Left ventricle myocardium superior (tissue), 1 donor: ENCODE measurements around the gene DAD1. TPM values are rescaled to one million over a fixed set of nuclear protein-coding genes. Genes with fewer than 3 reads are reported as not detected.
A peak's percentile ranks its signal among the peaks of the same experiment; 100 is the strongest.
"Not testable (repeated sequence)": the region's sequence is repeated elsewhere in the genome, so short reads cannot be mapped to it uniquely, and the experiment has no call there.

Source experiments
- ATAC-seq: fragments of 200-7000 bp; cut with Tn5 transposase; one replicate; pipeline ENCODE4 v1.9.1; 2020; ENCODE audit warnings: mild to moderate bottlenecking, moderate library complexity
- DNase-seq: peaks from one replicate; pipeline ENCODE4 v3.0.0-alpha.2; 2020
- intact Hi-C: fragments of 100-400 bp; cut with micrococcal nuclease; formaldehyde crosslinking; loops from one replicate; pipeline ENCODE4 v1.11.0; 2022
- total RNA-seq: library from RNA; stranded (reverse); fragmentation: NEBNext Ultra II Directional; extraction: Animal tissue kit (Norgen Biotek cat#: 25700); gene quantifications from one replicate; pipeline ENCODE4 v1.2.1, GENCODE V29; 2021
- donor health status: DM: no; HTN: yes; CAD: no; lungs with severe emphysema.

Gene DAD1
- total RNA-seq, 1 donor from 2014 or later, result 149 TPM

DNA sequence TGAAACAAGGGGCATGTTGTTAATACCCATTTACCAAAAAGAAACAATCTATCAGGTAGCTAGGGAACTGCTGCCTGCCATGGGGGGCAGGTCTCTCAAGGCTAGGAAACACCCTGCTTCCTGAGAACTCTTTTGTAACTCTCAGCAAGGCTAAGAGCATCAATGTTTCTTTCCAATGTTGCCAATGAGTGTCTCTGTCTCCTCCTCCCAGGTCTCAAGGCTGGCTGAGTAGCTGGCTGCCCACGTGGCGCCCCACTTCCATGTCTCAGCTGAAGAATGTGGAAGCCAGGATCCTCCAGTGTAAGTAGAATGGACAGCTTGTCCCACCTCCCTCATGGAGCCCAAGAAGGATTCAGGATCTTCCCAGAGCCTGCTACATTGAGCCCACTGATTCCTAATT, 12.4 kb upstream of the DAD1 start:
- ATAC-seq, result no peak

DNA sequence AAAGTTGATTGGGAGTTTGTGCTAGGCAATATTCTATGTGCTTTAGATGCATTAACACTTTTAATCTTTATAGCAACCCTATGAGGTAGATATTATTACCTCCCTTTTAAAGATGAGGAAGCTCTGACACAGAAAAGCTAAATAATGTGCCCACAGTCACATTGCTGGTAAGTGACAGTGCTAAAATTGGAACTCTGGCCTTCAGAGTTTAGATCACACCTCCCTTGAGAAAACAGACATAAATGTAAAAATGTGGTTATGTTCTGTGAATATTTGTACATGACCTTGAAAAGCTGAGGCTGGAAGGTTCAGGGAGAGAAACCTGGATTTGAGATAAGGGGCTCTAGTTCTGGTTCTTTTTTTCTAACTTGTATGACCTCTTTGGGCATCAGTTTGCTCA, 11.0 kb upstream of the DAD1 start:
- no peak for DNase-seq
- intact Hi-C loops, result no loop called here
- no peak for ATAC-seq

More for the DNA sequence above, 12.4 kb upstream of the DAD1 start:
- intact Hi-C loops, result no loop called here
- DNase-seq, result no peak

DNA sequence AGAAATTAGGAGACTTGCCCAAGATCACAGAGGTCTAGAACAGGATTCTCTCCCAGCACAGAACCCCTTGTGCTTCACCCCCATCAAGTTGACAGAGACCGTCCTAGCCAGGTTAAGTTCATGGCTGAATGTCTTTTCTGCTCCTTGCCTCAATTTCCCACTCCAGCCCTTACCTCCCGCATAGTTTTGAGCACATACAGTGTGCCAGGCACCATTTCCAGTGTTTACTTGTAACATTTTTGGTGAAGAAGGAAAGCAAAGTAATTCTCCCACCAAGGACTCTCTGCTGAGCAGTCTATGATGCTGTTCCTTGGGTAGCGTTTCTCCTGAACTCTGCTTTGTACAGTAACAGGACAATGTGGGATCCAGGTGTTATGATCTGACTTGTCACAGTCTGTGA, 10.3 kb upstream of the DAD1 start:
- intact Hi-C loops, result no loop called here

DNA sequence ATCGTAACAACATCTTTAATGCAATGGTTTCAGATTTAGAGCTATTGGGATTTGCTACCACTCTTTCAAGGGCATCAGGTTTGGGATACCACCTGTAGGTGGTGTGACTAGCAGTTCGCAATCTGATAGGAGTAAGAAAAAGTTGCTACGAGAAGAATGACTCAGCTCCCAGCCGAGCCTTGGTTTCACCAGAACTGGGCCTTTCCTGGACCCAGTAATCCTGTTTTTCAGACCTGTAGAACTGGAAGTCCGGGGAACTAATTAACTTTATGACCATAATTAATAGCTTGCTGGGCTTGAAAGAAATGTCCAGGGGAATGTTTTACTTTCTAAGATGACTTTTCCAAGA, 9.8 kb upstream of the DAD1 start:
- intact Hi-C loops, result no loop called here
- ATAC-seq (peak; percentile 64), DNase-seq (no peak)

More for the DNA sequence above, 10.3 kb upstream of the DAD1 start:
- ATAC-seq, result no peak
- DNase-seq, result no peak

DNA sequence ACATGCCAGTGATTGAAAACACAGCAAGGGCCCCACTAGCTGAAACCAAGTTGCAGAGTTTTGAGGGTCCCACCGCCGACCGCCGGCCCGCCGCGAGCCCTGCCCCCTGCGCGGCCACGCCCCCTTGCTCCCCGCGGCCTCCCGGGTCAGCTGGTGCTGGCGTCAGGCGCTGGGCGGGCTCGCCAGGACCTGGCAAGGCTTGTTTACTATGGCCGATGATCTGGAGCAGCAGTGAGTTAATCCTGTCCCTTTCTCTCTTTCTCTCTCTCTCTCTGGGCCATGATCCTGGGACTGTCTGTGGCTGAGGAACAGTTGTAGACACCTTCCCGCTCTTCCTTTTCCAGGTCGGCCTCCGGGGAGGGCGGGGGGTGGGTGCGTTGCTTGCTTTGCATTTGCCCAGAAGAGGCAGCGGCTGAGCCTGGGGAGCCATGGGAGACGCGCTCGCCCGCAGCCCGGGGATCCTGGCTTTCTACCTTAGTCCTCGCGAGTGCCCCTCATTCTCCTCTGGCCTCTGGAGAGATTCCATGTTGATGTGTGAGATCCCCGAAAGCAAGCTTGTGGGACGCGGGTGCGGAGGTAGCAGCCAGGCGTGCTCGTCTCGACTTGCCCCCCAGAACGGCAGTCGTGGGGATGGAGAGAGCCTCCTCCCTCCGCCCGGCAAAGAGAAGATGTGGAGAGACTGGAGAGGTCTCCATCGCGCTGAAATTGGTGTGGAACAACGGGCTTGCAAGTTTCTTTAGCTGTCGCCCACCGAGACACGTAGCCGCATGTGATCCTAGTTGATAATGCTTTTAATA, 9.3 kb upstream of the DAD1 start, which contains the start of gene ABHD4:
TSS of gene ABHD4 (plus strand) at position 202 of the 797 bp plus-strand sequence. CDS start at position 209, 7 bp downstream.
- intact Hi-C loops, result no loop called here
- ATAC-seq, result peak; percentile 99
- DNase-seq, result peak; percentile 92

DNA sequence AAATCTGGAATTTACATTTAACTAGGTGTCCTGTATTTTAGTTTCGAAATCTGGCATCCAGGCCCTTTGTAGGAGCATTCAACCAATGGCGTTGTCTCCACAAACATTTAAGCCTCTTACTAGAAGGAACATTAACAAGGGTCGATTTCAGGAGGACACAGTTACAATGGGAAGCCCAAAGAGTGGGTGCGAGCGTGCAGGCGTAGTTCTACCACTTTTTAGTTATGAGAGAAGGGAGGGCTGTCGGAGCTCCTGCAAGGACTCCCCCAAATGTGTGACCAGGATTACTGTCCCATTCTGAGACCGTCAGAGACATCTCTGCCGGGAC, 8.7 kb upstream of the DAD1 start:
- intact Hi-C loops, result no loop called here
- ATAC-seq (peak; percentile 31), DNase-seq (no peak)

DNA sequence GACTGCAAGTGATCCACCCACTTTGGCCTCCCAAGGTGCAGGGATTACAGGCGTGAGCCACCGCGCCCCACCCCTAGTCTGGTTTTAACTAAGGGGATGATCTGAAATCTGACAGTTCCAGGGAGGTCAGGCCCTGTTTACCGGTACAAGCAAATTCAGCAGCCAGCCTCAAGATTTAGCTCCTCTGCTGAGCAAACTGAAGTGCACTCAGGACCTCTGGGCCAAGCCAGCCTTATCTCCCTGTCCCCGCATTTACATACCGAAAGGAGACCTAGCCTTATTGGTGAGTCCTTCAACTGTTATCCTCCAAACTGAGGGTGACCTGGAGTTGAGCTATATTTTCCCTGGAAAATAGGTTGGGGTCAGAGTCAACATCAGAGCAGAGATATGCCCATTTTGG, 8.2 kb upstream of the DAD1 start:
- intact Hi-C loops, result no loop called here
- ATAC-seq (no peak), DNase-seq (no peak)

DNA sequence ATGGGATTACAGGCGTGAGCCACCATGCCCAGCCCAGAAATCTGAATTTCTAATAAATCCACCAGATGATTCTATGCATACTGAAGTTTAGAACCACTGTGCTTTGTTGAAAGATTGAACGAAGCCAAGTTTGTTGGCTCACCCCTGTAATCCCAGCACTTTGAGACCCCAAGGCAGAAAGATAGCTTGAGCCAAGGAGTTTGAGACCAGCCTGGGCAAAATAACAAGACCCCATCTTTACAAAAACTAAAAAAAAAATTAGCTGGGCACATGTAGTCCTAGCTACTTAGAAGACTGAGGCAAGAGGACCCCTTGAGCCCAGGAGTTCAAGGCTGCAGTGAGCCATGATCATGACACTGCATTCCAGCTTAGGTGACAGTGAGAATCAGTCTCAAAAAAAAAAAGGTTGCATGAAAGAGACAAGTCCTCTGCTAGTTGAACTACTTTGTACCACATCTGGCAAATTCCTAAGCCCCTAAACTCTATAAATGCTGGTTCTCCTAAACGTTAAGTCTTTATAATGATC, 7.4 kb upstream of the DAD1 start:
- intact Hi-C loops, result no loop called here
- DNase-seq (no peak), ATAC-seq (no peak)

DNA sequence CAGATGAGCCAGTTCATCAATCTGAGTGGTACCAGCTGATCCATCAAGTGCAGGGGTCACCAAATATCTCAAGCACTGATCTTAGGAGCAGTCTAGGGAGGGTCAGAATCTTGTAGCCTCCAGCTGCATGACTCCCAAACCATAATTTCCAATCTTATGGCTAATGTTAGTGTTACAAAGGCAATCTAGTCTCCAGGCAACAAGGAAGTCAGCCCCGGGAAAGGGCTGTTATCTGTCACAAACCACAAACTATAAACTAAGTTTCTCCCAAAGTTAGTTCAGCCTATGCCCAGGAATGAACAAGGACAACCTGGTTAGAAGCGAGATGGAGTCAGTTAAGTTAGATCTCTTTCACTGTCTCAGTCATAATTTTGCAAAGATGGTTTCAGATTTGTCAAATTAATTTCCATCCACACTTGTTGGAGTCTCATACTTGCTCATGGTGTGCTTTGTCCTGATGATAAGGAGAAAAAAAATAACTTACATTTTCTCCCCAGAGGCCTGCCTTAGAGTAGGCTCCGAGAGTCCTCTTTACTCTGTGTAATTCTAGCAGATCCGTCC, 5.2 kb upstream of the DAD1 start:
- DNase-seq (no peak), ATAC-seq (no peak)

DNA sequence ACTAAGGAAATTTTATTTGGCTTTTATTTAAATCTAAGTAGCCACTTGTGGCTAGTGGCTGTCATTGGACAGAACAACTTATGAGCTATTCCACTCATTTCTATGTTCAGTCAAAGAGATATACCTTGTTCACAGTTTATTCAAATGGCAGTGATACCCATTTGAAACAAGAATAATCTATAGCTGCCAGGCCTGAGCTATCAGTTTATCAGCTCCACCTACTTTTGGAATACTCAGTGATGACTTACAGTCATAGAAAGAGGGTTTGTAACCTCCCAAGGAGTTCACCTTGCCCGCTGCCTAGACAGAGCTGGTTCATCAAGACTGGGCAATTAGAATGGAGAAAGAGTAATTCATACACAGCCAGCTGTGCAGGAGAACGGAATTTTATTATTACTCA, 4.6 kb upstream of the DAD1 start:
- no peak for ATAC-seq
- intact Hi-C loops, result no loop called here
- DNase-seq, result no peak

More for the DNA sequence above, 5.2 kb upstream of the DAD1 start:
- intact Hi-C loops, result no loop called here

DNA sequence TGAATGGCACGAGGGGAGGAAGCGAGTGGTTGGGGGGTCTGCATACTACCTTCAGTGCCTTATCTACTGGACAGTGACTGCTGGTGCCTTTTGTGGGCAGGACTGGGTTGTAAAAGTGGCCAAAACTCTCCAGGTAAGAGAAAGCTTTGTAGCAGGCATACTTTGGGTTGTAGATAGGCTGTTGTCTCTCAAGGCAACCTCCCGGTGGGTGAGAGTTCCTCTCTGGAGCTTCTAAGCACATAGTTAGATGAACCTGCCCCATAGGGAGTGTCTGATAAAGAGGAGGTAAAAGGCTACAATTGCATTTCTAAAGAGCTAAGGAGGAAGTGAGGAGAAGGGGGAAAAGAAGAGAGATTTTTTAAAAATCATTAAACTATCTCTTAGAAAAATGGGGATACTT, 4.2 kb upstream of the DAD1 start:
- no peak for ATAC-seq
- intact Hi-C loops, result no loop called here
- DNase-seq, result no peak

DNA sequence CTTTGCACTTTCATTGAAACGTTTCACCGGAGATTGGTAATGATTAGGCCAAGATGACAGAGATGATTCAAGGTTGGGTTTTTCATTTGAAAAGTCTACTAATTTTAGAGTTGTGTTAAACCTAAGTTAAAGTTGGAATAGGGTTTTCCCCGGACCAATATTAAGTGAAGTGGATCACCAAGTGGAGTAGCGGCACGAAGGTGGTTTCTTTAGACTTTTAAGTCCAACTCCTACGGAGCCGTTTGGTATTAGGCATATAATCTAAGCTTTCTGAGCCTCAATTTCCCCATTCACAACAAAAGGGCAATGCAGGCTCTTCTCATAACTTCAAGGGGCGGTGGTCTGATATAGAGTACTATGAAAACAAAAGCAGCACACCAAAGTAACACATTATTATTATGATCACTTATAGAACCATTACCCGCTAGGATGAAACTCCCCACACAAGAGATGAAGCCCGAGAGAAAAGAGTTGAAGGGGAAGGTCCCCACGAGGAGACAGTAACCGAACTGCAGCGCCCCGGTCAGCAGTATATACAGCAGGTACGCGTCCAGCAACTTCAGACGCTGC, 413 bp downstream of the DAD1 start:
- ATAC-seq (no peak), DNase-seq (no peak)
- intact Hi-C loops, result no loop called here

DNA sequence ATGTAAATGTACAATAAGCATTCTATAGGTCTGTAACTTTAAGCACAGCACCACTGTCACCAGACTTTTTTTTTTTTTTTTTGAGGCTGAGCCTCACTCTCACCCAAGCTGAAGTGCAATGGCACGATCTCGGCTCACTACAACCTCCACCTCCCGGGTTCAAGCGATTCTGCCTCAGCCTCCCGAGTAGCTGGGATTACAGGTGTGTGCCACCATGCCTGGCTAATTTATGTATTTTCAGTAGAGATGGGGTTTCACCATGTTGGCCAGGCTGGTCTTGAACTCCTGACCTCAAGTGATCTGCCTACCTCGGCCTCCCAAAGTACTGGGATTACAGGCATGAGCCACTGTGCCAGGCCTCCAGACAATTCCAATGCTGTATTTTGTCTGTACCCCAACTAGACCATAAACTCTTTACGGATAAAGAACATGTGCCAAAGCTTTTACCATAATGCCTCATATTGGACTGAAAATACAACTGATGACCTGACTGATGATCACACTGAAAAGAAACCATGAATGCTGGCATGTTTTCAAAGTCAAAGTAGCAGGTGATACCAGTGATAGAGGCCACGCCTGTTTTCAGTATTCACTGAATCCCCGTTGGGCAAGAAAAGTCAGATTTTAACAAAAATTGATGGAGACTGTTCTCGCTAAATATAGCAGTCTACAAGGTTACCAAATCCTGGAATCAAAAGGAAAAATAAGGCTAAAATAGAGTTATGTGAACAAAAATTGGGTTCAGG, 1.2 kb downstream of the DAD1 start:
- DNase-seq, ATAC-seq, intact Hi-C loops: not testable (repeated sequence)

DNA sequence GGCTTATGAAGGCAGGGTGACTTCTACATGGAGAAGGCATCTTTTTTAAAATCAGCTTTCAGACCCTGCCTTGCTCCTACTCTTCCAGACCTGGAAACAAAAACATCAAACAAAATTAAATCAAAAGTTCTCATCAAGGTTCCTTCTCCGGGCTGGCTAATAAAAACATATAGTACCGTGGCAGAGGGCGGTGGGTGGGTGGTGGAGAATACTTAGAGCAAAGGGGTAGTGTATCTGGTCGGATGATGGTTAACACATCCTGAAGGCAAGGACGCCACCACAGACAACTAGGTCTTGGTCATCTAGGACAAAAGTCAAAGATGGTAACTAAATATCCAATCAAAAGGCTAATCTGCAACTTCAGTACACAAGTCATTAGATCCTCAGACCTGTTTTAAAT, 1.8 kb downstream of the DAD1 start:
- intact Hi-C loops, result no loop called here
- no peak for ATAC-seq
- DNase-seq, result no peak

DNA sequence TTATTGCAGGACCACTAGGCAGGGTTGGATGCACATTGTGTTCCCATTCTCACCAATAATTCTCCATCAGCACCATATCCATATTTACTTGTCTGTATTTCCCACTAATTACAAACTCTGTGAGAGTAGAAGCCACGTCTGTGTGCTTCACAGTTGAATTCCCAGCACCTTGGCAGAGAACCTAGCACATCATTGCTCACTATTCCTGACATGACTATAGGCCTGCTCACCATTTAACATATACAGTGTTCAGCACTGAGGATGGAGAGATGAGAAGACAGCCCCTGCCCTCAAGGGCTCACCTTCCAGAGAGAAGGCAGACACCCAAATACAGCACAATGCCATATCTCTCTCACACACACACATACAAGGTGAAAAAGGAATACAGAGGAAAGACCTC, 5.0 kb downstream of the DAD1 start:
- no peak for DNase-seq
- intact Hi-C loops, result no loop called here
- ATAC-seq, result no peak

DNA sequence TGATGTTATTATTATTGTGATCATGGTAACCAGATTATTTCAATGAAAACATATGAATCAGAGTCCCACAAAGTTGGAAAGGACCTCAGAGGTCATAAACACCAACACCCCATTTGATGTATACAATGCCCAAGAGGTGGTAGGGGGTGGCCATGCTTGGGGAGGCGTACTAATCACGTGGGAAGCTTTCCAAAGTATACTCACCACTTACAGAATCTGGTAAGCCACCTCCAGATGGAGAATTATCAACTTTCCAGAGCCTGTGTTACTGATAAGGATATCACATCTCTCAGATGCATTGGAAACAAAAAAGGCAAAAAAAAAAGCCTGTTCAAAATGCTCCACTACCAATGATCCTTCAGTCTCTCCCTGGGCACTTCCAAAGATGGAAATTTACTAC, 8.4 kb downstream of the DAD1 start:
- DNase-seq, result no peak
- ATAC-seq, result no peak
- intact Hi-C loops, result no loop called here

DNA sequence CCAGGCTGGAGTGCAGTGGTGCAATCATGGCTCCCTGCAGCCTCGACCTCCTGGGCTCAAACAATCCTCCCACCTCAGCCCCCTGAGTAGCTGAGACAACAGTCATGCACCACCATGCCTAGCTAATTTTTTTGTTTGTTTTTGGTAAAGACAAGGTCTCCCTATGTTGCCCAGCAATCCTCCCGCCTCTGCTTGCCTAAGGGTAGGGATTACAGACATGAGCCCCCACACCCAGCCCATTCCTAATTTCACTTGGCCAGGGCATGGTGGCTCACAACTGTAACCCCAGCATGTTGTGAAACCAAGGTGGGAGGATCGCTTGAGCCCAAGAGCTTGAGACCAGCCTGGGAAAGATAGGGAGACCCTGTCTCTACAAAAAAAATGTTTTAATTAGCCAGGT, 9.1 kb downstream of the DAD1 start:
- intact Hi-C loops, result no loop called here
- DNase-seq, result no peak
- ATAC-seq, result no peak

DNA sequence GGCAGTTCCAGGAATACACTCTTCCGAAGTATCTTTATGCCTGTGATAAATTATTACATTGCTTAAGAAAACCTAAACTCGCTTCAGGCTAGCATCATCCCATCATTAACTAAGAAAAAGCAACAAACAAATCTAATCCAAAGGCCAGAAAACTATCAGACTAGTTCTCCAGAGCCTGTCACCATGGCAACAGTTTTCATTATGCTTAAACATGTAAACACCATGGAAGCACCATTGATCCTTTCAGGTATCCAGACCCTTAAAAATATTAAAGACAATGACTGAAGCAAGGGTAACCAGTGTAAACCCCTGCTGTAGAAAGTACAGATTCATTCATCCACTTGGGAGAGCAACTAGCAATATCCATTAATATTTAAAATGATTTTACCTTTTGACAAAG, 9.8 kb downstream of the DAD1 start:
- DNase-seq, result no peak
- ATAC-seq, result no peak
- intact Hi-C loops, result no loop called here

DNA sequence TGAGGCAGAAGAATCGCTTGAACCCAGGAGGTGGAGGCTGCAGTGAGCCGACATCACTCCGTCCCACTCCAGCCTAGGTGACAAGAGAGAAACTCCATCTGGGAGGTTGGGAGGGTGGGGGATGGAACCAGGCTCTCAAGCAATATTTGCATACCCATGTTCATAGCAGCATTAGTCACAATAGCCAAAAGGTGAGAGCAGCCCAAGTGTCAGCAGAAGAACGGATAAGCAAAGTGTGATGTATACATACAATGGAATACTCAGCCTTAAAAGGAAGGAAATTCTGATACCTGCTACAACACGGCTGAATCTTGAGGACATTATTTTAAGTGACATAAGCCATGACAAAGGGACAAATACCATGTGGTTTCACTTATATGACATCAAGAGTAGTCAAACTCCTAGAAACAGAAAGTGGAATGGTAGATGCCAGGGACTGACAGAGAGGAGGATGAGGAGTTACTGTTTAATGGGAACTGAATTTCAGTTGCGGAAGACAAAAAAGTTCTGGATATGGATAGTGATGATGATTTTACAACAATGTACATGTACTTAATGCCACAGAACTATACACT, 11.6 kb downstream of the DAD1 start:
- ATAC-seq, result no peak
- intact Hi-C loops, result no loop called here
- DNase-seq, result no peak

DNA sequence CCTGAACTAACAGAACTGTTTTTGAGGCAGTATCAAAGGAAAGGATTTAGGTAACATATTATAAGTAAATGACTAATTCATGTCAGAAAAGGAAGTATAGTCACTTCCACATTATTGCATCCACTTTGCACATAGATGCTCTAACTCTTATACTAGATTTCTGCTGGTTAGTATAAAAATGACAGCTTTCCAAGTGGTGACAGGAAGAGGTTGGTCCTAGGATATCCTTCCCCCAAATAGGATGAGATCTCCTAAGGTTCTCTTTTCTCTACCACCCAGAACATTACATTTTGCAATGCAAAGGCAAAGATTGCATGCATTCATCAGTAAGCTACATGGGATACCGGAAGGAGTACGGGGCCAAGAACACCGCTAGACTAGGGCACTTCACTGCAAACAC, 15.2 kb downstream of the DAD1 start:
- DNase-seq (no peak), ATAC-seq (no peak)
- intact Hi-C loops, result loop anchor here (5.0 kb wide), 1 partner anchor 78 kb away; no protein-coding TSS in a partner anchor
